Activated naive CD8-positive, alpha-beta T cell treated with anti-CD3 and anti-CD28 coated beads, Interleukin-2, amount 50 U/mL, for 16 hours (primary cell): ENCODE results near the gene MYRIP.

Experiments used
- DNase-seq: peaks from one replicate; pipeline ENCODE4 v3.0.0-alpha.2; 2020; ENCODE audit warnings: low read depth, low spot score

MYRIP gene

DNA sequence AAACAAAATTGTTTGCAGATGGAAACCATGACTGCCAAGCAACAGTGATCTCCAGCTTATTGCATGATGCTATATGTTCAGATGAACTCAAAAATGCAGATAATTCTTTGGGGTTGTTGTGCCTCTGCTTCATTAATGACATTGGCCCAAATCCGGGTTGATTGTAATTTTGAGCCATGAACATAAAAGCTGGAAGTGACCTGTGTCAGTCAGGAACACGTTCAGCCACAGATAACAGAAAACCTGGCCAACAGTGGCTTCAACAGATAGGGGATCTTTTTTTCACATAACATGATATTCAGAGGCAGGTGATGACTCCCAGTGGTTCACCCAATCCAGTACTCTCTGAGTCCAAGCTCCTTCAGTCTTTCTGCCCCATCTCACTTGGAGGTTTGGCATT is 423.2 kb downstream of the MYRIP start:
- DNase-seq, result no peak

DNA sequence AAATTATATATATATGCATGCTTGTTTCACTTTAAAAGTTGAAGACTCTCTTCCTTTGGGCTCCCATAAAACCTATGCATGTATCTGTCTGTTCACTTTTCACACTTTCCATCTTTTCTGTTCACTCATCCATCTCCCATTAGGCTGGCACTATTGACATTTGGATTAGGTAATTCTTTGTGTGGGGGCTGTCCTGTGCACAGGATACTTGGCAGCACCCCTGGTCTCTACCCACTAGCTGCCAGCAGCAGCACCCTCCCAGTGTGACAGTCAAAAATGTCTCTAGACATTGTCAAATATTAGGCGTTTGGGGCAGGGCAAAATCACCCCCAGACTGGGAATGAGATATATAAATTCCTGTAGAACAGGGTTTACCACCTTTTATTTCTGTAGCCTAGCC is 427.8 kb downstream of the MYRIP start:
- no peak for DNase-seq

DNA sequence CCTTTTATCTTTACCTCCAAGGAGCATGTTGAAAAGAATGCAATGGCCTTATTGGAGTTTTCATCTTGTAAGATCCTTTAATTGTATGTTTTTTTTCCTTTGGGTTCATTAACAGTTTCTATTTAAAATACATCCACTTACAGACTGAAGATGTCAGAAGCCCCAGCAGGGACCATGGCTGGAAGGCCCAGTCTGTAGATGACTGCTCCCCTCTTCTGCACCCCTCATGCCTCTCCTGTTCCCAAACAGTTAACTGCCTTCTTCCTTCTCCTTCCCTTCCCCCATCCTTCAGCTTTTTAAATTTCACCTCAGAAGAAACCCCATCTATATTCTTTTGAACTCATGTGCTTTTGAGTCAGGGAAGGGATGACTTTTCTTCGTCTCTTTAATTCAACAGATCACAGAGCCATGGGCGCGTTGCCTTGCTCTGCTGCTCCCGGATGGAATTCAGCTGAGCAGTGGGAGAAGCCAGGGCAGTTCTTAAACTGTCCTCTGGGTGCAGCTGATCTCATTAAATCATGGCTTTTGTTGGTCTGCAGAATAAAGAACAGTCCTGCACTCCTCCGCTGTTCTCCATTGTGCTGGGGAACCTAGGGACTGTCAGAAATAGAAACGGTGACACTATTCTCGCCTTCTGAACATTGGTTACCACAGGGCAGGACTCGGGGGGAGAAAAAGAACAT is 428.6 kb downstream of the MYRIP start:
- no peak for DNase-seq

GRCh38 chr3:40240921-40241320 is 431.5 kb downstream of the MYRIP start:
- DNase-seq, result no peak

DNA sequence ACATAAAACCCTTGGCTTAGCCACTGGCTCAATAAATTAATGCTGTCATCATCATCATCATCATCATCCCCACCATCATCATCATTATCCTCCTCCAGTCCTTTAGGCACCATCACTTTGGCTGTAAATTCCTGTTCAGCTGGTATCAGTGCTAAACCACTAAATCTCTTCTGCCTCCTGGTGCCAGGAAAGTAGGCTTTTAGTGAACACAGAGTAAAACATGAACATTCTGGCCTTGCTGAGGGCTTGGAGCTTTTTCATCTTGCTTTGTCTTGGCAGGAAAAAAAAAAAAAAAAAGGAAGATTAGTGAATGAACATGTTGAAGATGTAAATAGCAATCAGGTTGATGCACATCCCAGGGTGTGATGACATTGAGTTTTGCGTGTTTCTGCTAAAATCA is 432.8 kb downstream of the MYRIP start:
- DNase-seq, result no peak

DNA sequence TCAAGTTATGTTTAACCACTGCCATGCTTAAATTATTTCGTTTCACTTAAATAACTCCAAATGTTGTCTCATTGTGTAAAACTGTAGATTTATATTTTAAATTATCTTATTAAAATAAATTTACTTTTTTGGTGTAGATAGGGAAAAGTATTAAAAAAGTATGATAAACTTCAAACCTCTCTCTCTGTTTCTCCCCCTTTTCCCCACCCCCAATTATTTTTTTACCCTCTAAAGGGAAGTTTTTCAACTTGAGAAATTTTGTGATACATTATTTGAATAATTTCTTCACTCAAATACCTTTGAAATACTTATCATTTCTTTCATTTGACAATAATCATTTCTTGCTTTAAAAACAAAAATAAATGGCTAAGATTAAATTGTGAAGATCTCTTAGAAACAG is 433.2 kb downstream of the MYRIP start:
- no peak for DNase-seq

GRCh38 chr3:40243056-40243455 is 433.6 kb downstream of the MYRIP start:
- no peak for DNase-seq

GRCh38 chr3:40247714-40248454 is 438.5 kb downstream of the MYRIP start:
- DNase-seq, result no peak

- no peak for DNase-seq
These were observed 439.2 kb downstream of the MYRIP start for GRCh38 chr3:40248591-40248990.

DNA sequence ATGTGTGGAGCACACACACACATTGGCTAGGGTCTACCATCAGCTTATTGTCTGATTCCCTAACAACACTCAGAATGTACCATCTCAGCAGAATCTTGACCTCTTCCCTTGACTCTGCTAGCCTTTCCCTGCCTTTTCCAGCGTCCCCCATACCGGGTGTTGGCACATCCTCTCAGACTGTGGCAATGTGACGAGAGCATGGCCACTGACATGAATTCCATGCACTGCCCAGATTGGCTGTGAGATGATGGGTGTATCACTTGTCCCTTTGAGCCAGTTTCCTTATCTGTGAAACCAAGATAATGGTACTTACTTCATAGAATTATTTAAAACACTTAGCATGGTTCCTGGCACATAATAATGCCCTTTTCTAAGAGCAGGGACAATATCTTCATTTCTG is 439.8 kb downstream of the MYRIP start:
- no peak for DNase-seq

GRCh38 chr3:40254491-40254890 is 445.1 kb downstream of the MYRIP start:
- no peak for DNase-seq

DNA sequence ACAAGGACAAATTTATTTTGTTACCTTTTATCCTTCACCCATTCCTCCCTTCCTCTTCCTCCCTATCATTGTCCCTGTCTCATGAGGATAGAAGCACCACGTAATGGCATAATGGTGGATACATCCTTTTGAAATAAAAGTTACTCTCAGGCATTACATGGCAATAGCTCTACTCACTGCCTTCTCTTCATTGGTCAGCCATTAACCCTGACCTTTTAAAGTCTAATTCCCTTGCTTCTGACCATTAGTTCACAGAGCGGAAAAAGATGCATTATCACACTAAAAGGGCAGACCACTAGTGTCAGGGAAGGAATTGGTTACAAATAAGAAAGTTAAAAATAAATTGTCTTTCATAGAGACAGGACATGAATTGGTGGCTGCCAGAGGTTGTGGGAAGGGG is 445.5 kb downstream of the MYRIP start:
- DNase-seq, result no peak

GRCh38 chr3:40255532-40255931 is 446.1 kb downstream of the MYRIP start:
- DNase-seq, result no peak

DNA sequence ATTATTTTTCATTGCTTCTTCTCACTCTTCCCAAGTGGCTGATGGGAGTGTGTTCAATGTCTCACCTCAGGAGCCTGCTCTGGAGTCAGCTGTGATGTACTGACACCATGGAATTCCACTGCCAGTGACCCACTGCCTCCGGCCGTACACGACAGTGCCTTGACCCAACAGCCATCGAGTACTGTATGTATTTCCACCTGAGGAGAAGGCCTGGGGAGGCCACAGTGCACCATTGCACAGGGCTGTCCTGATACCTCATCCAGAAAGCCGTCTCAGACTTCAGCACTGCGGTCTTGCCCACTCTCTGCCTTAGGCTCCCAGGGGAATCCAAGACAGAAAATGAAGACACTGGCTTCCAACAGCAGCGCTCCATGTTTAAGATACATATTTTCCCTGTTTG is 448.7 kb downstream of the MYRIP start:
- DNase-seq, result no peak

GRCh38 chr3:40258555-40258954 is 449.1 kb downstream of the MYRIP start:
- DNase-seq, result no peak

- DNase-seq, result no peak
These were observed 452.9 kb downstream of the MYRIP start for GRCh38 chr3:40262331-40262730.

DNA sequence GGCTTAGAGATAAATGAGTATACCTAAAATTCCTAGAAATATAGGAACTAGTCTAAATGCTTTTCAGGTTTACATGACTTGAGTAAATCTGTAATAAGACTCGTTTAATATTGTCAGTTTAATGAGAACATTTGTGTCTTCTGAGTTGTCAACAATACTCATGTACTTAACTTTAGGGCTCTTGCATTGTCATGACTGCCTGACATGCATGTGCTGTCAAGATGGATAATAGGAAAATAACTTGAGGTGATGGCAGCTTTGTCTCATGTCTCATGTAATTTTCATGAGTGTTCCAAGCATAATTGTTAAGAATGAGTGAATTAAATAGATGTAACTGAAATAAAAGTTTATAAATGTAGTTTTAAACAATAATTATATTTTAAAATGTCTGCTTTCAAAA is 455.0 kb downstream of the MYRIP start:
- DNase-seq, result no peak

- DNase-seq, result no peak
These were observed 455.8 kb downstream of the MYRIP start for GRCh38 chr3:40265181-40265580.

GRCh38 chr3:40267937-40268724 is 458.7 kb downstream of the MYRIP start:
- DNase-seq, result no peak

DNA sequence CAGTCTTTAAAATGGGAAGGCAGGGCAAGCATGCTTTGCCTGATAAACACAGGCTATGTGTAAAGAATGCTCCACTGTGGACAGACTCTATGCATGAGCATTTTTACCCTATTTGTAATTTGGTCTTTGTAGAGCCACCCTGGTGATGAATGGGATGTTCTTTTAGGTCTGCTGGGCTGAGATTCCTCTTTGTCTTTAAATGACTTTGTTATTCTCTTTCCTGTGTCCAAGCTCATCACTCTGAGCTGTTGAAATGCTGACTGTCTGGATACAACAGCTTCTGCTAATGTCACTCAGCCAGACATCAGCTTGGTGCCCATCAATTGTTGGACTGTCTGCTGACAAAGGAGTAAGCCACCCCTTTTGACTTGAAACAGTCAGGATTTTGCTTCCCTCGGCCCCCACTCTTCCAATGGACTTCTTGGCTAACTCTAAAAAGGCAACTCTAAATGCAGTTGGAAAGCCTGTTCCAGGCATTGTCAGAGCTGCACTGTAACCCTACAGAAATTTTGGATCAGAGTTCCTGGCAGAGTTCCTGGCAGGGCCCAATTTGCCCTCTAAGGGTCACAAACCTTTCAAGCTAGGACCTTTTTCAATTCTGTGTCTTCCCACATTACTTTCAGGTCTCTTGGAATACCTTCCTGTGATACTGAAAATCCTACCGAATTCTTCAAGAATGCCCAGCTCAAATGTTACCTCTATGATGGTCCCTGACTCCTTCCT is 459.6 kb downstream of the MYRIP start:
- DNase-seq, result no peak

DNA sequence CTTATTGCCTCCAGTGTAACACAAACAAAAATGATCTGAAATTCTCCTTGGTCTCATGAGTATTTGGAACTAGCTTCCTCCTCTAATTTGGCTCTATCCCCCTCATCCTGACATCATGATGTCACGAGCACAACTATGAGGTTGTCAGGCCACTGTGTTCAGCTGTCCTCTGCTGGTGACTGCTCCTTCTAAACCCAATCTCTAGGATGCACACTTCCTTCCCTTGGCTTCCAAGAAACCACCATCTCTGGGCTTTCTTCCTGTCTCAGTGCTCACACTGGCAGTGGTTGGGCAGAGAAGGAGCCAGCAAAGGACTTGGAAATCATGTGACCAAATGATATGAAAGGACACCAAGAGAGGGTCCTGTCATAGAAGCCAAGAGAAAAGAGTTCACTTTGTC is 469.4 kb downstream of the MYRIP start:
- DNase-seq, result no peak

GRCh38 chr3:40281995-40282394 is 472.6 kb downstream of the MYRIP start:
- DNase-seq, result no peak
